ENCODE results near the gene MPEG1.

GRCh38 chr11:59178402-59178801, 34.3 kb downstream of the MPEG1 start:
- TF ChIP-seq POLR2AphosphoS5 (IDR thresholded peaks at IDR 0.05; ENCODE audit: low read depth, low read length) = no peak
- no peak for TF ChIP-seq SPI1 (IDR thresholded peaks at IDR 0.05; ENCODE audit: low read depth, low read length)
- no peak for TF ChIP-seq TAF1 (IDR thresholded peaks at IDR 0.05; ENCODE audit: low read depth, low read length)
- no peak for TF ChIP-seq POLR2A (IDR thresholded peaks at IDR 0.05; ENCODE audit: low read depth, low read length)
- TF ChIP-seq PAX5 (IDR thresholded peaks at IDR 0.05; ENCODE audit: insufficient read depth, low read length, severe bottlenecking) = no peak

All from GM12891 (cell line).